ENCODE results near the gene SH3RF3.

GRCh38 chr2:109396202-109397180 lies 267.5 kb downstream of the SH3RF3 start:
- no peak for TF ChIP-seq POLR2AphosphoS5 (IDR thresholded peaks at IDR 0.05; ENCODE audit: insufficient read depth in 1 of 2, low read depth in 1 of 2)
- TF ChIP-seq CTCF (IDR thresholded peaks at IDR 0.05), result no peak

Data from vagina (tissue), 2 donors.